Astrocyte of the cerebellum (primary cell): ENCODE results near the gene TYSND1.

Experiments used
- DNase-seq: peaks from one replicate; pipeline ENCODE4 v3.0.0-alpha.2; 2011; ENCODE audit warnings: low read depth
- H3K4me3 ChIP-seq: 2 replicates; pipeline ENCODE4 v1.5.1; 2011; ENCODE audit warnings: mild to moderate bottlenecking, low read depth, low read length, moderate library complexity
- CTCF ChIP-seq: IDR thresholded peaks from 2 replicates; pipeline ENCODE4 v1.5.1; 2012; ENCODE audit warnings: low read length, low read depth, moderate library complexity, mild to moderate bottlenecking; ENCODE audit errors: missing control alignments
- in situ Hi-C: cut with HindIII; loops from 2 replicates; pipeline ENCODE4 v1.10.0; 2017; ENCODE audit warnings: low sequenced_read_pairs

TYSND1 gene

GRCh38 chr10:70093335-70093944 lies 53.1 kb downstream of the TYSND1 start:
- TF ChIP-seq CTCF: no peak
- no peak overlapping the region for H3K4me3 ChIP-seq
- in situ Hi-C loops: no loop called here
- DNase-seq: no peak

- in situ Hi-C loops: no loop called here
- no peak for TF ChIP-seq CTCF
- H3K4me3 ChIP-seq: no peak overlapping the region
Measured at GRCh38 chr10:70092389-70092718, 54.1 kb downstream of the TYSND1 start.

GRCh38 chr10:70090951-70091350 lies 55.5 kb downstream of the TYSND1 start:
- in situ Hi-C loops: no loop called here
- no peak for DNase-seq
- H3K4me3 ChIP-seq: no peak overlapping the region
- no peak for TF ChIP-seq CTCF

More at GRCh38 chr10:70092389-70092718, 54.1 kb downstream of the TYSND1 start:
- DNase-seq: no peak

- in situ Hi-C loops: no loop called here
- TF ChIP-seq CTCF: no peak
- no peak for DNase-seq
- H3K4me3 ChIP-seq: no peak overlapping the region
Measured at GRCh38 chr10:70090013-70090412, 56.5 kb downstream of the TYSND1 start.

- TF ChIP-seq CTCF: no peak
- no peak for DNase-seq
- in situ Hi-C loops: no loop called here
- no peak overlapping the region for H3K4me3 ChIP-seq
Measured at GRCh38 chr10:70088308-70088698, 58.2 kb downstream of the TYSND1 start.
